Fibroblast of lung (primary cell): ENCODE results near the gene TMPRSS5. TPM values are rescaled to one million over a fixed set of nuclear protein-coding genes. Genes with fewer than 3 reads are reported as not detected.

Experiments used
- DNase-seq, 2 donors: peaks; one replicate each; pipeline versions ENCODE4 v3.0.0 to v3.0.0-alpha.2; 2010; ENCODE audit warnings: low read depth in 2 of 2
- H2AFZ ChIP-seq: 2 replicates; pipeline ENCODE4 v1.5.1; 2012; ENCODE audit warnings: low read length, control low read depth, inconsistent platforms
- H3K27ac ChIP-seq: 2 replicates; pipeline ENCODE4 v1.5.1; 2011; ENCODE audit warnings: low read length, control low read depth; ENCODE audit not compliant: insufficient read depth
- H3K27me3 ChIP-seq: 2 replicates; pipeline ENCODE4 v1.5.1; 2011; ENCODE audit warnings: mild to moderate bottlenecking, low read length; ENCODE audit not compliant: control insufficient read depth, insufficient read depth
- H3K36me3 ChIP-seq: 2 replicates; pipeline ENCODE4 v1.5.1; 2011; ENCODE audit warnings: low read length; ENCODE audit not compliant: control insufficient read depth, insufficient read depth
- H3K4me1 ChIP-seq: 2 replicates; pipeline ENCODE4 v1.5.1; 2011; ENCODE audit warnings: low read length; ENCODE audit not compliant: control insufficient read depth, insufficient read depth; ENCODE audit errors: extremely low read depth
- H3K4me2 ChIP-seq: 2 replicates; pipeline ENCODE4 v1.5.1; 2011; ENCODE audit warnings: low read length, control low read depth; ENCODE audit not compliant: insufficient read depth; ENCODE audit errors: extremely low read depth
- H3K4me3 ChIP-seq, 4 experiments: fragments of 200-600 bp in 1 of 4; sonication (generic) in 1 of 4; replicated peaks in 1 of 4; 2 replicates each; pipeline ENCODE4 v1.5.1; 2011 to 2016; ENCODE audit warnings: low read length in 4 of 4, low read depth in 3 of 4, mild to moderate bottlenecking in 3 of 4, control low read depth in 2 of 4, inconsistent platforms in 1 of 4, mixed read lengths in 1 of 4; ENCODE audit not compliant: insufficient read depth in 1 of 4; ENCODE audit errors: control extremely low read depth in 1 of 4
- H3K79me2 ChIP-seq: 2 replicates; pipeline ENCODE4 v1.5.1; 2012; ENCODE audit warnings: mild to moderate bottlenecking, low read length, inconsistent platforms; ENCODE audit not compliant: control insufficient read depth, insufficient read depth
- H3K9ac ChIP-seq: 2 replicates; pipeline ENCODE4 v1.5.1; 2011; ENCODE audit warnings: mild to moderate bottlenecking, low read length, control low read depth; ENCODE audit not compliant: insufficient read depth
- H3K9me3 ChIP-seq: 2 replicates; pipeline ENCODE4 v1.5.1; 2012; ENCODE audit warnings: low read depth, low read length; ENCODE audit not compliant: control insufficient read depth, insufficient read depth
- H4K20me1 ChIP-seq: 2 replicates; pipeline ENCODE4 v1.5.1; 2011; ENCODE audit warnings: low read length; ENCODE audit not compliant: control insufficient read depth, insufficient read depth; ENCODE audit errors: extremely low read depth
- EZH2 ChIP-seq: IDR thresholded peaks from 2 replicates; pipeline ENCODE4 v1.5.1; 2012; ENCODE audit warnings: low read length, control low read depth, mild to moderate bottlenecking; ENCODE audit errors: missing control alignments
- polyA plus RNA-seq, 2 donors: library from polyadenylated mRNA; depleted of rRNA in 1 of 2; stranded (reverse) in 1 of 2; unstranded in 1 of 2; fragments of >200 nt; gene quantifications; 2 replicates each; pipeline ENCODE4 v1.2.1, GENCODE V29; 2011 to 2012; ENCODE audit warnings: missing spikeins in 1 of 2
- total RNA-seq: library from RNA; depleted of rRNA; stranded (reverse); fragments of >200 nt; gene quantifications from 2 replicates; pipeline ENCODE4 v1.2.1, GENCODE V29; 2014
- TF ChIP-seq, protein P1 (sequence below), 2 donors: IDR thresholded peaks in 1 of 2; conservative IDR thresholded peaks in 1 of 2; 1 replicate in 1 of 2; 2 replicates in 1 of 2; pipeline ENCODE4 v1.5.1; 2011 to 2012; ENCODE audit warnings: low read length in 2 of 2, control low read depth in 1 of 2, inconsistent platforms in 1 of 2, low read depth in 1 of 2, mild to moderate bottlenecking in 1 of 2

Gene TMPRSS5
- total and polyA plus RNA-seq, 2 donors (not counting 1 experiment from before 2014, with no cell fraction given): 0.08 to 0.17 TPM

DNA sequence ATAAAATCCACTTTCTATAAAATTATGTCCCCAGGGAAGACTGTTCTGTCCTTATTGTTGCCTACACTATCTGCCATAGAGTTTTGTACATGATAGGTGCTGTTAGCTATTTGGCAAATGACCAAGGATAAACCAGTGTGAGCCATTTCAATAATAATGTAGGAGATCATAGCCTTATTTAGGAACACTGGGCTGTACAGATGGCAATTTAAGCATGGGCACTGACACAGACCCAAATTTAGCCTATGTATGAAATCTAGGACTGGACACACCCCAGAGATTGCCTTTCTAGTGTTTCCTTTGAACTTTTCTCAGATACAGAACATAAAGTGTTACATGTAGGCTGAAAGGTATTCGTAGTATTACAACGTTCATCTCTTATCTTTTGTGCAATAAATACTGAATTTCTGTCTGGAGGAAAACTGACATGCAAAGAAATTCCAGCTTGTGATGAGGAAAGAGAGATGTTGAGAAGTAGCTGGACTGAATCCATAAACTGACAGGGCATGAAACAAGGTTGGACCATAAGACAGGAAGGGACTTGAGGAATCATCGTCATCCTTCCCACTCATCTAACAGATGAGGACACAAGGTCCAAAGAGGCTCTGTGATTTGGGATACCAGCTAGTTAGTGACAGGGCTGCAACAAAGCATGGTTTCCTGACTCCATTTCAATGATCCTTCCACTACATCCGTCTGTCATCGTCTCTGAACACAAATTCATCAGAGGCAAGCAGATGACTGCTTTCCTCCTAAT, 60.3 kb downstream of the TMPRSS5 start:
- H3K36me3 ChIP-seq: no peaks in the 10 kb centered on the region
- no peak overlapping the region for H2AFZ ChIP-seq
- TF ChIP-seq EZH2: no peak
- TF ChIP-seq, protein P1, sequence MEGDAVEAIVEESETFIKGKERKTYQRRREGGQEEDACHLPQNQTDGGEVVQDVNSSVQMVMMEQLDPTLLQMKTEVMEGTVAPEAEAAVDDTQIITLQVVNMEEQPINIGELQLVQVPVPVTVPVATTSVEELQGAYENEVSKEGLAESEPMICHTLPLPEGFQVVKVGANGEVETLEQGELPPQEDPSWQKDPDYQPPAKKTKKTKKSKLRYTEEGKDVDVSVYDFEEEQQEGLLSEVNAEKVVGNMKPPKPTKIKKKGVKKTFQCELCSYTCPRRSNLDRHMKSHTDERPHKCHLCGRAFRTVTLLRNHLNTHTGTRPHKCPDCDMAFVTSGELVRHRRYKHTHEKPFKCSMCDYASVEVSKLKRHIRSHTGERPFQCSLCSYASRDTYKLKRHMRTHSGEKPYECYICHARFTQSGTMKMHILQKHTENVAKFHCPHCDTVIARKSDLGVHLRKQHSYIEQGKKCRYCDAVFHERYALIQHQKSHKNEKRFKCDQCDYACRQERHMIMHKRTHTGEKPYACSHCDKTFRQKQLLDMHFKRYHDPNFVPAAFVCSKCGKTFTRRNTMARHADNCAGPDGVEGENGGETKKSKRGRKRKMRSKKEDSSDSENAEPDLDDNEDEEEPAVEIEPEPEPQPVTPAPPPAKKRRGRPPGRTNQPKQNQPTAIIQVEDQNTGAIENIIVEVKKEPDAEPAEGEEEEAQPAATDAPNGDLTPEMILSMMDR (conservative IDR thresholded peaks at IDR 0.05 in 1 of 2, IDR thresholded peaks at IDR 0.05 in 1 of 2; ENCODE audit: low read depth in 1 of 2, low read length in 2 of 2): no peak
- peak in 1 of 2 donors; percentile 14 for DNase-seq
- no peaks in the 10 kb centered on the region for H3K27me3 ChIP-seq
- no peak overlapping the region for H3K4me3 ChIP-seq
- no peak overlapping the region for H3K4me2 ChIP-seq
- no peaks in the 10 kb centered on the region for H3K79me2 ChIP-seq
- H4K20me1 ChIP-seq: no peaks in the 10 kb centered on the region
- no peak overlapping the region for H3K9ac ChIP-seq
- no peaks in the 10 kb centered on the region for H3K4me1 ChIP-seq
- no peak overlapping the region for H3K27ac ChIP-seq
- H3K9me3 ChIP-seq: no peaks in the 10 kb centered on the region

DNA sequence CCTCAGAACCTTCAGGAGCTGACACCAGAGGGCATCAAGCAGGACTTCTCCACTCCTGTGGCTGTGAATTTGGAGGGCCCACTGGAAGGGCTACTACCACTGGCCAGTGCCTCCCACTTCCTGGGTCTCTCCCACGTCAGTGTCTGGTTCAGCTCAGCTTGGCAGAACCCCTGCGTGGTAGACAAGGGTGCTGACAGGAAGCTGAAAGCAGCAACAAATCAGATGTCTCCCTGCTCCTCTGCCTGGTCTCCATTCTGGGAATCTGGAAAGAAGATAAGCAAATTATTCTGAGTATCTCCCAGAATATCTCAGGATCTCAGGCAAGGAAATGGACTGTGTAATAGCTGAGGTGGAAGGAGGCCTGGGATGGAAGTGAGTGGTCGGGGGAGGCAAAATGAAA, 61.5 kb downstream of the TMPRSS5 start:
- Histone ChIP-seq H2AFZ (no peak overlapping the region), H3K4me1 (no peaks in the 10 kb centered on the region), H3K79me2 (no peaks in the 10 kb centered on the region), H3K27me3 (no peaks in the 10 kb centered on the region), H4K20me1 (no peaks in the 10 kb centered on the region), H3K4me2 (no peak overlapping the region), H3K4me3 (no peak overlapping the region), H3K36me3 (no peaks in the 10 kb centered on the region), H3K9me3 (no peaks in the 10 kb centered on the region), H3K27ac (no peak overlapping the region), H3K9ac (no peak overlapping the region)
- TF ChIP-seq EZH2: no peak
- TF ChIP-seq, protein P1 (conservative IDR thresholded peaks at IDR 0.05 in 1 of 2, IDR thresholded peaks at IDR 0.05 in 1 of 2; ENCODE audit: low read depth in 1 of 2, low read length in 2 of 2): no peak
- no peak for DNase-seq

DNA sequence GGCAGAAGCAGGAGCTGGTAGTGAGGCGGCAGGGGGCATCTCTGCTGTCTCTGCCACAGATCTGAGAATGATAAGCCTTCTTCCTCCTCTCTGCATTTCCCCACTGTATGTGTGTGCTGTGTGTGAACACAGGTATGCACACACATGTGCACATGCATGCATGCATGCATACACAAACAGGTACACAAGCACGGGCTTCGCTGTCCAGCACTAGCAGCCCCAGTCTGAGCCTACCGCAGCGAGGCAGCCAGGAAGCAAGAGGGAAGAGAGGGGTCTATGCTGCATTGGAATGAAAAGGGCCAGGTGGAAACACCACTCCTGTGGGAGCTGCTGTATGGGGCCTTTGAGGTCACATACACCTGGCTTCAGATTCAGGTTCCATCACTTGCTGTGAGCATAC, 62.4 kb downstream of the TMPRSS5 start:
- Histone ChIP-seq H3K4me3 (no peak overlapping the region), H3K4me1 (no peaks in the 10 kb centered on the region), H3K79me2 (no peaks in the 10 kb centered on the region), H3K9me3 (no peaks in the 10 kb centered on the region), H3K9ac (no peak overlapping the region), H4K20me1 (no peaks in the 10 kb centered on the region), H3K36me3 (no peaks in the 10 kb centered on the region), H3K27me3 (no peaks in the 10 kb centered on the region), H3K4me2 (no peak overlapping the region), H2AFZ (no peak overlapping the region), H3K27ac (no peak overlapping the region)
- no peak for TF ChIP-seq EZH2
- TF ChIP-seq, protein P1 (conservative IDR thresholded peaks at IDR 0.05 in 1 of 2, IDR thresholded peaks at IDR 0.05 in 1 of 2; ENCODE audit: low read depth in 1 of 2, low read length in 2 of 2): no peak
- DNase-seq: no peak
